AG08395 (cell line): Measurements from ENCODE around the gene PIWIL4.
A peak's percentile ranks its signal among the peaks of the same experiment; 100 is the strongest.
"Not testable (repeated sequence)": the region's sequence is repeated elsewhere in the genome, so short reads cannot be mapped to it uniquely, and the experiment has no call there.

Experiments used
- DNase-seq: peaks from one replicate; pipeline ENCODE4 v3.0.0; 2012; ENCODE audit warnings: mixed read lengths, low spot score

PIWIL4 gene

DNA sequence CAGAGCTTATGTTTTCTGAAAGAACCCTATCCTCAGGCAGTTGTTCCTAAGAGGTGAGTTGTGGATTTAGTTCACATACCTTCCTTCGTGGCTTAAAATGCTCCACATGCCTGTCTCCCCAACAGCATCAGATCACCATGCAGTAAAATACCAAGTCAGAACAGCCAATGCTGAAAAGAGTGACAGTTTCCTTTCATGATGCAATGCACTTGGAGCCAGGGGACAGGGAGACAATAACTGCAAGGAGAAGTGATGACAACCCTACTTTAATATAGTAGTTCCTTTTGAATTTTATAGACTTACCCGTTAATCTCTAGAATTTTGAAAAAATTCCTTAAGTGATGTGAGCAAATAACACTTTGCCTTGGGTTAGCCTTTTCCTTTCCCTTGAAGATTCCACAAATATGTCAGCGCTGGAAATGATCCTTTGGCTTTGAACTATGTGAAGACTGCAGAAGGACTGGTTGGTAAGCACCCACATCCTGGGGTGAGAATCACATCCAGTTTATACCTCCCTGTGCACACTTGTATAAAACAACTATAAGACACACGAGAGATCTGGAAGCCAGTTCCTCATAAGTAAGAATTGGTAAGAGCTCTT, 71.2 kb downstream of the PIWIL4 start:
- DNase-seq, result peak; percentile 5

DNA sequence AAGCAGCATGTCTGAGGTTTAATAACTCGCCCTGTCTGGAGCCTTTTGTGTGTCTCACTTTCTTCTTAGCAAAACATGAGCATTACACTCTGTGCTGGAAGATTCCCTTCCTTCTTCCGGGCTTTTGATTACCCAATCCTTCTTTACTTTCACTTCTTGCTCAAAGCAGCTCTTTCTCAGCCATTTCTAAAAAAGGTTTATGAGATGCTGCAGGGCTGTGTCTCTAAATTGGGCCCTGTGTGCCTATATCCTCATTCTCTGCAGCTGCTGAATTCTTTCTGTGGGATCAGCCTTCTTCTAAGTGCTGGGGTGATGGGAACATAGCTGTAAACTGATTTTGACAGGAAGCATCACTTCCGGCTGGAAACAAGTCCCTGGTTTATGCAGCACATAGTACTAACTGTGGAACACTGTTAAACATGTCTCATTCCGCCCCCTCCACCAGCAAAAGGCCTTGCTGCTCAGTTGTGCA, 71.8 kb downstream of the PIWIL4 start:
- peak; percentile 40 for DNase-seq

GRCh38 chr11:94639901-94640721, 72.9 kb downstream of the PIWIL4 start:
- no peak for DNase-seq

- peak; percentile 7 for DNase-seq
Observed at GRCh38 chr11:94641167-94641761, 74.1 kb downstream of the PIWIL4 start.

GRCh38 chr11:94643186-94643585, 76.0 kb downstream of the PIWIL4 start:
- not testable (repeated sequence) for DNase-seq

- no peak for DNase-seq
Observed at GRCh38 chr11:94647926-94648325, 80.8 kb downstream of the PIWIL4 start.

- no peak for DNase-seq
Observed at GRCh38 chr11:94648789-94649188, 81.6 kb downstream of the PIWIL4 start.

DNA sequence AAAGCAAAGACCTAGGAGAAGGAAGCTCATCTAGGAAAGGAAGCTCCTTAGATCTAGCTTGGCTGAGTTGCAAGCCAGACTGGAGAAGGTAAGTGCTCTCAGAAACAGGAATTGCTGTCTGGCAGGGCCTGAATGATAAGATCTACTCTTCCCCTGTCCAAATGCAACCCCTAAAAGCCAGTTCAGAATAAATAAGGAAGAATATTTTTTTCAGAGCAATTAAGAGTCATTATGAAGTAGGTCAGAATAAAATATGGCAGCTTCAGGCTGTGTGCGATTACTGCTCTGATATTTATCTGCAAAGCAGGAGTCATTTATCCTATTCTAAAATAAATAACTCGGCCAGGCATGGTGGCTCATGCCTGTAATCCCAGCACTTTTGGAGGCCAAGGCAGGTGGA, 82.1 kb downstream of the PIWIL4 start:
- DNase-seq, result no peak

DNA sequence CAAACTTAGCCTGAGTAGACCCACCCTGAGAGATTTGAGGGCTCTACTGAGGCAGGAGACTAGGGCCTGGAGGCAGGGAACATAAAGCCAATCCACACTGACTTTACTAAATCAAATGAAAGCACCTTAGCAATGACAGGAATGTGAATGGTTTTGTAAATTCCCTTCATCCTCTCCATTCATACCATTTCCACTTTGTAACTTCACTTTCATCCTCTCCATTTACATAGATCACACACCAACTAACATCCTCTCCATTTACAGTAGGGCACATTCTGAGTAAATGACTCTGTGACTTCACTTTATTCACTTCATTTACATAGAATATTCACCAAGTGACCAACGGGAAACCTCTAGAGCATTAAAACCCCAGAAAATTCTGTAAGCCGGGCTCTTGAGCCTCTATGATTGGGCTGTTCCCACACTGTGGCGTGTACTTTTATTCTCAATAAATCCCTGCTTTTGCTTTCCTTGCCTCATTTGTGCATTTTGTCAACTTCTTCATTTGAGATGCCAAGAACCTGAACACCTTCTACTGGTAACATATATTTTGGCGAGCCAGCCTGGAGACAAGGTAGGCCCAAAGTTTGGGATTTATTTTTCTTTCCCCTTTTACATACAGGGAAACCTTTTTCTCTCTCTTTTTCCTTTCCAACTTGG, 82.9 kb downstream of the PIWIL4 start:
- DNase-seq, result no peak

DNA sequence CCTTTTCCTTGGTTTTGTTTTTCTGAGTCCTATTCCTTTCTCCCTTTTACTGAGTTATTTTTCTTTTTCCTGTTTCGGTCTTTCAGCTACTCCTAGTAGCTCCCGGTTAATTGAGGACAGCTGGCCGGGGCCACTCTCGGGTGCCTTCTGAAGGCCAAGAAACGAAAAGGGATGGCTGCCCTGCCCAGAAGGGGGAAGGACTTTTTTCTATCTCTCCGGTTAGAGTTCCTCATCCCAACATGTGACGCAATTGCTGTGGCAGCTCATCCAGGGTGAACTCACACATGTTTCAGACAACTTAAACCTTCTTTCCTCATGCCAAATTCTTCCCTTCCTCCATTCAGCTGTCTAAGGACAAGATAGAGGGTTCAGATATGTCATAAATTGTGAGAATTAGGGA, 83.6 kb downstream of the PIWIL4 start:
- peak; percentile 93 for DNase-seq

DNA sequence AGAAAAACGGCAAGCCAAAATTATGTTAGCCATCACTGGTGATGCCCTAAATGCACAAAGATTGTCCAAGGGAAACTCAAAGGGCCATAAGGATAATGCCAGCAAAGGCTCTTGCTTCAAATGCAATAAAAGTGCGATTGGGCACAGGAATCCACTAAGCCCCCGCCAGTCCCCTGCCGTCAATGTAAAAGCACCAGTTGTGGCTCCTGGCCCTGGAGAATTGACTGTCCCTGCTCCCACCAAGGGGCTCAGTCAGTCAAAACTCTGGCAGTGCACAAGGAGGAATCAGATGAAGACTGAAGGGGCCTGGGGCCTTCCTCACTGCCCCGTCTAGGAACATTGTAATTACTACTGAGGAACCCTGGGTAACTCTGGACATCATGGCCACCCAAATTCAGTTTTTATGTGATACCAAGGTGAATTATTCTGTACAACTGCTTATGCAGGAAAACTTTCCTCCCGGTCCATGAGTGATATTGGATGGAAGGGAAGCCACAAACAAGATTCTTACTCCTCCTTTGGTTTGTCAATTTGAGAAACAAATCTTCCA, 85.6 kb downstream of the PIWIL4 start:
- no peak for DNase-seq

DNA sequence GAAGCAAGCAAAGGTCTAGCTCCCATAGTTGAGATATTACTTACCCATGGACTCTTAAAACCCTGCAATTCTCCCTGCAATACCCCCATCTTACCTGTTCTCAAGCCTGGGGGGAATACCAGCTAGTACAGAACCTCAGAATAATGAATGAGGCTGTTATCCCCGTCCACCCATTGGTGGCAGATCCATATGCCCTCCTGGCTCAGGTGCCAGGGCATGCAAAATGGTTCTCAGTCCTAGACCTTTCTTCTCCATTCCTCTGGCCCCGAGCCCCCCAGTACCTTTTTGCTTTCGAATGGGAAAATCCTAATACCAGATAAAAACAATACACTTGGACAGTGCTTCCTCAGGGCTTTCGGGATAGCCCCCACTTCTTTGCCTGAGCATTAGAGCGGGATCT, 86.4 kb downstream of the PIWIL4 start:
- DNase-seq, result no peak

- no peak for DNase-seq
Observed at GRCh38 chr11:94654201-94654600, 87.0 kb downstream of the PIWIL4 start.

DNA sequence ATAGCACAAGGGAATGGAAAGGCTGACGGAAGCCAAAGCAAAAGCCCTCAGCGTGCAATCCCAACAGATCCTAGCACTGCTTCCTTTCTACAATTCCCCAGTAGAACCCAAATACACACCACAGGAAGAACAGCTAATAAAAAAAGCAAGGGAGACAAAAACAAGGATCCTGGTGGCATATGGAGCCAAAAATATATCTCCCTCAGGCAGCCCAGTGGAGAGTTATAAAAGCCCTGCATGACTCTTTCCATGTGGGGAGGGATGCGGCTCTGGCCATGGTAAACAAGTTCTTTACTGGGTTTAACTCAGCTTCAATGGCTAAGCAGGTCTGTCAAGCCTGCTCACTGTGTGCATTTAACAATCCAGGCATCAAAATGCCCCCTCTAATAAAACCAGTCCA, 88.1 kb downstream of the PIWIL4 start:
- no peak for DNase-seq

GRCh38 chr11:94655956-94656355, 88.8 kb downstream of the PIWIL4 start:
- no peak for DNase-seq

DNA sequence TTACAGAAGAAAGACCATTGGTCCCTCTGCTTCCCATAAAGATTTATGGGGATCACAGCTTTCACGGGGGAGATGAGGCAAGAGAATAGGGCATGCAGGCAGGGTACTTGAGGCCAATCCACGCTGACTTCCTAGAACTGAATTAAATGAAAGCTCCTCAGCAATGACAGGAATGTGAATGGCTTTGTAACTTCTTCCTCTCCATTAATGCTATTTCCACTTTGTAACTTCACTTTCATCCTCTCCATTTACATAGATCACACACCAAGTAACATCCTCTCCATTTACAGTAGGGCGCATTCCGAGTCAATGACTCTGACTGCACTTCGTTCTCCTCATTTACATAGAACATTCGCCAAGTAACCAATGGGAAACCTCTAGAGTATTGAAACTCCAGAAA, 89.8 kb downstream of the PIWIL4 start:
- DNase-seq, result no peak

DNA sequence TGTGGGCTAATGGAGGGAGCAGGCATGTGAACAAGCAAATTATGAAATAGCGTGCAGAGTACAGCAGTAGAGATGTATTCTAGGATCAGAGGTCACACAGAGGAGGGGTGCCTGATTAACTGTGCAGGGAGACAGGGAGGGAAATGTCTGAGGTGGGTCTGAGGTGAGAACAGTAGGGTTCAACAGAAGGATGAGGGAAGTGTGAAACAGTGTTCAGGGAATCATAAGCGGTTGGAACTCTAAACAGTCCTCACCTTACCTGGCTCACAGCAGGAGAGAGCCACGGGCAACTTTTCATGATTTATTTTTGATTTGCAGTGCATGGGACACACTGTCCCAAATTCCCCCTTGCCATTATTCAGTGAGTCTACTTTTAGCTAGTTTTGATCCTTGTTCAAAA, 90.5 kb downstream of the PIWIL4 start:
- DNase-seq, result no peak

DNA sequence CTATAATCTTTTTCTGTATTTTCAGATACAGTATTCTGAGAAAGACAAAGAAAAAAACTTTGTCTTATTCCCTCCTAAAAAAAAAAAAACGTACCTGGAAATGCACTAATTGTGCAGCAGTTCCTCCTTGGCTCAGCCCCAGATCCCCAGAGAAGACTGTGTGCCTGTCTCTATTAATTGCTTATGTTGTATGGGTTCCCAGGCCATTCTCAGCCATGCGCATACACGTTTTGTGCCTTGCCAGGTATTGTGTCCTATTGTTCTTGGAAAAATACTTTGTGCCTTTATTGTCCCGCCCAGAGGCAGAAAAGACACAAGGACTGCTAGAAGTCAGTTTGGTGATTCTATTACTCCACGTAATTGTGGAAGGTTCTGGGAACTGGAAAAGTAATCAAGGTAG, 91.2 kb downstream of the PIWIL4 start:
- no peak for DNase-seq

DNA sequence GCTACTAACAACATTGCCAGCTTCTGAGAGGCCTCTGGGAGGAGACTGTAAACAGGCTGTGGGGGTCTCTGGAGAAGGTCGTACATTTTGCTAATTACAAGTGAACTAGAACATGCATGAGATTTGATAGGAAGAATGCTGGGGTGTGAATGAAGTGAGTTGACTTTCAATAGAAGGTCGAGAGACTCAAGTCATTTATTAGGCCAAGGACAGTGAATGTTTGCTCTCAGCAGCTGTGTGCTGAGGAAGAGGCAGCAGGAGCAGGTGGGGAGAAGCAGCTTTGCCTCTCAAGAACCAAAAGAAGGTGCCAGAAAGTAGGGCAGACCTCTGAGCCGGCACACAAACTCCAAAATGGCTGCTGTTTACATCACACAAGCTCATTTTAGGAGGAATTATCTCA, 91.7 kb downstream of the PIWIL4 start:
- no peak for DNase-seq

- no peak for DNase-seq
Observed at GRCh38 chr11:94661444-94661843, 94.3 kb downstream of the PIWIL4 start.

DNA sequence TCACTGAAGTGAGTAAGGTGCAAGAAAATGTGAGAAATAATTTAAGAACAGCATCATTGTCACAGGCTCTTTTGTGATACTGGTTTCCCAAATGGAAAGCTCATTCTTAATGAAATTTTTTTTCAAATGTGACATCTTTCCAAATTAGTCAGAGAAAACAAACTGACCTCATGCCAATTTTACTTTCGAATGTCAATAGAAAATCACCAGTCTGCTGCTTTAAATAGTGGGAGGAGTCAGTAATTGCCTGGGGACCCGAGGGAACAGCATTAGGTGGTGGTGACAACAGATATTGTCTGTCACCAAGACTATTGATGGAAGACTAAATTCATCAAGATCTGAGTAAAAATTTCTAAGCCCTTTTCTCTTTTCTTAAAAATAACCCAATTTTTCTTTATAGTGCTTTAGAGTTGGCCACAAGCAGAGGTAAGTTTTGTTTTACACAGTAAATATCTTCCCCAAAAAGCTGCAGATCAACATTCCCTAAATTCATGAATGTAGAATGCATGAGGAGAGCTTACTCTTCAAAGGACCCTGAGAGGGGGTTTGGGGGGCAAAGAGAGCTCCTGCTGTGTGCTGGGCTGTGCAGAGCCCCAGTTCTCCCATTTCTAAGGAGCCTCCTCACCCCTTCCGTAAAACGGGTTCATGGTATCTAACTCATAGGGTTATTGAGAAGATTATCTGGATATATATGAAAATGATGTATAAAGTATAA, 95.1 kb downstream of the PIWIL4 start:
- DNase-seq, result no peak
